ENCODE measurements around the gene EBNA1BP2. TPM values are rescaled to one million over a fixed set of nuclear protein-coding genes. Genes with fewer than 3 reads are reported as not detected.
A peak's percentile ranks its signal among the peaks of the same experiment; 100 is the strongest.

Gene EBNA1BP2
- total and polyA plus RNA-seq, 2 of the 4 experiments (the other 2 are of a cell fraction): 82.8 to 135 TPM

DNA sequence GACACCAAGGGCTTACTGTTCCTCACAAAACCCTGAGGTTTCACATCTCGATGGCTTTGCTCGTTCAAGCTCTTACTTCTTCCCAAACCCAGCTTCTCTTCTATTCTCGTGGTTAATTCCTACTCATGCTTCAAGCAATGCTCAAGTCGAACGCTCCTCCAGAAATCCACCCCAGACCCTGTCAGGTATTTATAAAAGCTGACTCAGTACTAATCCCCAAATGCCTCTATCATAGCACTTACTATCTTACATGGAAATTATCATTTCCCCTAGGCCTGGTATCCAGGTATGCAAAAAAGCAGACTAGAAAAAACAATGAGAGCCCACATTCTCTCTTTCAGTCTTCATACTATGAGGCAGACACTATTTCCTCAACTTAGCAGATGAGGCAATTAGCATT, 6.3 kb downstream of the EBNA1BP2 start:
- Histone ChIP-seq H2AFZ (replicated peaks; ENCODE audit: low read length, poor library complexity) (no peak overlapping the region), H3K36me3 (ENCODE audit: control insufficient read depth, insufficient read depth, low read length) (peaks cover 36% of the 10 kb centered on the region), H3K27ac (ENCODE audit: insufficient read depth, low read length) (no peak overlapping the region), H2AK9ac (replicated peaks; ENCODE audit: low read depth, low read length, poor library complexity) (no peak overlapping the region), H4K20me1 (ENCODE audit: insufficient read depth, low read length) (no peaks in the 10 kb centered on the region; the same call in 1 of the 2 replicates), H2BK120ac (ENCODE audit: low read depth, low read length) (no peak overlapping the region), H3K56ac (ENCODE audit: extremely low read depth, insufficient read depth, low read length) (no peak overlapping the region), H3K9ac (ENCODE audit: low read depth, low read length) (no peak overlapping the region), H2BK20ac (ENCODE audit: low read depth, low read length) (no peak overlapping the region), H3K4me2 (ENCODE audit: low read depth, low read length) (no peak overlapping the region), H3K4me3 (ENCODE audit: insufficient read depth, low read depth, low read length) (no peak overlapping the region), H3K4me1 (ENCODE audit: control insufficient read depth, insufficient read depth, low read length) (no peaks in the 10 kb centered on the region), H3K4ac (ENCODE audit: low read depth, low read length) (no peak overlapping the region), H2AK5ac (ENCODE audit: low read depth, low read length) (no peak overlapping the region), H3K9me1 (ENCODE audit: insufficient read depth, low read length) (peaks cover 2% of the 10 kb centered on the region; the same call in 1 of the 2 replicates), H3K23ac (ENCODE audit: low read depth, low read length) (no peak overlapping the region), H2BK15ac (ENCODE audit: low read depth, low read length) (no peak overlapping the region), H3K79me1 (ENCODE audit: low read depth in 1 of 2, low read length in 2 of 2) (peaks cover 29 to 40% of the 10 kb centered on the region in 2 experiments), H4K91ac (ENCODE audit: insufficient read depth, low read depth, low read length) (no peak overlapping the region), H3K27me3 (ENCODE audit: control insufficient read depth, insufficient read depth, low read length) (no peaks in the 10 kb centered on the region), H3K9me3 (ENCODE audit: control insufficient read depth, insufficient read depth, low read length) (no peaks in the 10 kb centered on the region), H3K14ac (replicated peaks; ENCODE audit: low read depth, low read length) (no peak overlapping the region), H4K8ac (ENCODE audit: low read depth in 2 of 2, low read length in 2 of 2) (no peak overlapping the region), H4K5ac (ENCODE audit: low read depth, low read length) (no peak overlapping the region), H2BK5ac (ENCODE audit: low read depth, low read length, poor library complexity, severe bottlenecking) (no peak overlapping the region), H3K18ac (ENCODE audit: low read depth, low read length) (no peak overlapping the region)
- BruUV-seq (replicated peaks): no TSS peak
- in situ Hi-C loops (cut with MboI; ENCODE audit: low sequenced_read_pairs) (no loop called here), dilution Hi-C loops (cut with HindIII; ENCODE audit: low sequenced_read_pairs, unreplicated experiment) (no loop called here), intact Hi-C loops (cut with micrococcal nuclease) (no loop called here)
- WGBS, 2 experiments (ENCODE audit: extremely low coverage in 2 of 2, insufficient read length in 1 of 2): 90% methylated on average over 4 of the region's 5 CpGs; no CpG with 5 or more reads in 1 of the 2 experiments
- no peak for ATAC-seq (ENCODE audit: low read depth)
- DNase-seq: no peak
- CTCF ChIA-PET: no interaction called here
- peak; percentile 38 for TF ChIP-seq MAFK (IDR thresholded peaks at IDR 0.05; ENCODE audit: low read depth, low read length)
- TF ChIP-seq FOS (IDR thresholded peaks at IDR 0.05; ENCODE audit: low read depth, low read length): no peak
- POLR2A ChIA-PET (ENCODE audit: unreplicated experiment): no interaction called here

Data from IMR-90 (cell line).